CD4-positive, alpha-beta T cell treated with Interleukin-4 for 4 hours (primary cell): ENCODE measurements around the gene CDH6.

Source experiments
- DNase-seq: peaks from one replicate; pipeline ENCODE4 v3.0.0-alpha.2; 2020

CDH6 gene

GRCh38 chr5:31193591-31194467 is at the start of gene CDH6:
CDH6 (plus strand) TSS chr5:31193686; CDS start chr5:31267474, 73,788 bp downstream.
- no peak for DNase-seq

GRCh38 chr5:31144364-31144763 is 49.1 kb upstream of the CDH6 start:
- DNase-seq: no peak

- DNase-seq: no peak
Measured at GRCh38 chr5:31148959-31149475, 44.5 kb upstream of the CDH6 start.

GRCh38 chr5:31153521-31153920 is 40.0 kb upstream of the CDH6 start:
- DNase-seq: no peak

- no peak for DNase-seq
Measured at GRCh38 chr5:31156631-31157160, 36.8 kb upstream of the CDH6 start.

GRCh38 chr5:31157720-31158119 is 35.8 kb upstream of the CDH6 start:
- no peak for DNase-seq

GRCh38 chr5:31158686-31159085 is 34.8 kb upstream of the CDH6 start:
- DNase-seq: no peak

- no peak for DNase-seq
Measured at GRCh38 chr5:31161781-31162181, 31.7 kb upstream of the CDH6 start.

GRCh38 chr5:31165729-31166128 is 27.8 kb upstream of the CDH6 start:
- DNase-seq: no peak

- DNase-seq: no peak
Measured at GRCh38 chr5:31169379-31169778, 24.1 kb upstream of the CDH6 start.

- no peak for DNase-seq
Measured at GRCh38 chr5:31172881-31173280, 20.6 kb upstream of the CDH6 start.

GRCh38 chr5:31173614-31174013 is 19.9 kb upstream of the CDH6 start:
- no peak for DNase-seq

- no peak for DNase-seq
Measured at GRCh38 chr5:31181376-31181987, 12.0 kb upstream of the CDH6 start.

GRCh38 chr5:31182136-31182535 is 11.3 kb upstream of the CDH6 start:
- DNase-seq: no peak

GRCh38 chr5:31185951-31186350 is 7.5 kb upstream of the CDH6 start:
- DNase-seq: no peak

- DNase-seq: peak; percentile 38
Measured at GRCh38 chr5:31186672-31187267, 6.7 kb upstream of the CDH6 start.

GRCh38 chr5:31187591-31187990 is 5.9 kb upstream of the CDH6 start:
- DNase-seq: no peak

- DNase-seq: no peak
Measured at GRCh38 chr5:31192442-31192841, 1.0 kb upstream of the CDH6 start.

GRCh38 chr5:31193116-31193515 is 370 bp upstream of the CDH6 start:
- no peak for DNase-seq

GRCh38 chr5:31194468-31194813 is 955 bp downstream of the CDH6 start:
- no peak for DNase-seq

- no peak for DNase-seq
Measured at GRCh38 chr5:31194892-31195555, 1.5 kb downstream of the CDH6 start.

- DNase-seq: no peak
Measured at GRCh38 chr5:31196309-31196708, 2.8 kb downstream of the CDH6 start.

- DNase-seq: no peak
Measured at GRCh38 chr5:31197183-31197582, 3.7 kb downstream of the CDH6 start.
